Hematopoietic multipotent progenitor cell treated with erythropoietin and hydrocortisone succinate and interleukin-3 and kit ligand, for 8 days (in vitro differentiated cells): ENCODE results near the gene PDP2.
"Not testable (repeated sequence)": the region's sequence is repeated elsewhere in the genome, so short reads cannot be mapped to it uniquely, and the experiment has no call there.

ENCODE experiments used
- DNase-seq: peaks from one replicate; pipeline ENCODE4 v3.0.0-alpha.2; 2015

Gene PDP2

GRCh38 chr16:66921729-66922450, 41.6 kb downstream of the PDP2 start:
- no peak for DNase-seq

- DNase-seq: no peak
These were observed 43.0 kb downstream of the PDP2 start for GRCh38 chr16:66923247-66923731.

GRCh38 chr16:66923866-66924265, 43.6 kb downstream of the PDP2 start:
- DNase-seq: no peak

- DNase-seq: no peak
These were observed 44.4 kb downstream of the PDP2 start for GRCh38 chr16:66924527-66925321.

GRCh38 chr16:66925322-66925840, 45.1 kb downstream of the PDP2 start, which contains the start of gene RRAD:
Gene RRAD (minus strand): TSS chr16:66925535. CDS start chr16:66925179, 356 bp downstream.
- DNase-seq: no peak

GRCh38 chr16:66926171-66926947, 46.0 kb downstream of the PDP2 start:
- DNase-seq: peak; percentile 28

GRCh38 chr16:66926961-66927436, 46.7 kb downstream of the PDP2 start:
- DNase-seq: no peak

- peak; percentile 76 for DNase-seq
These were observed 47.8 kb downstream of the PDP2 start for GRCh38 chr16:66927918-66928649.

GRCh38 chr16:66928702-66929388, 48.5 kb downstream of the PDP2 start:
- peak; percentile 75 for DNase-seq

GRCh38 chr16:66930189-66930588, 49.9 kb downstream of the PDP2 start:
- DNase-seq: peak; percentile 79

GRCh38 chr16:66931665-66932064, 51.4 kb downstream of the PDP2 start:
- DNase-seq: no peak

- no peak for DNase-seq
These were observed 51.8 kb downstream of the PDP2 start for GRCh38 chr16:66932076-66932475.

GRCh38 chr16:66933776-66934137, 53.4 kb downstream of the PDP2 start:
- no peak for DNase-seq

GRCh38 chr16:66934138-66934838, 54.0 kb downstream of the PDP2 start, which contains the start of gene CIAO2B:
Gene CIAO2B (minus strand): TSS chr16:66934402. CDS start chr16:66934364, 38 bp downstream.
- peak; percentile 85 for DNase-seq

- DNase-seq: not testable (repeated sequence)
These were observed 54.6 kb downstream of the PDP2 start for GRCh38 chr16:66934839-66935313.

GRCh38 chr16:66935314-66936011, 55.1 kb downstream of the PDP2 start, which contains the start of gene CES2:
Gene CES2 (plus strand): TSS chr16:66935516. CDS start chr16:66935636, 120 bp downstream.
- DNase-seq: no peak

- DNase-seq: no peak
These were observed 56.1 kb downstream of the PDP2 start for GRCh38 chr16:66936462-66936861.

GRCh38 chr16:66936889-66937554, 56.7 kb downstream of the PDP2 start:
- peak; percentile 61 for DNase-seq

GRCh38 chr16:66937725-66938337, 57.5 kb downstream of the PDP2 start:
- DNase-seq: no peak
